ENCODE results near the gene MDFIC2.

The MDFIC2 gene

DNA sequence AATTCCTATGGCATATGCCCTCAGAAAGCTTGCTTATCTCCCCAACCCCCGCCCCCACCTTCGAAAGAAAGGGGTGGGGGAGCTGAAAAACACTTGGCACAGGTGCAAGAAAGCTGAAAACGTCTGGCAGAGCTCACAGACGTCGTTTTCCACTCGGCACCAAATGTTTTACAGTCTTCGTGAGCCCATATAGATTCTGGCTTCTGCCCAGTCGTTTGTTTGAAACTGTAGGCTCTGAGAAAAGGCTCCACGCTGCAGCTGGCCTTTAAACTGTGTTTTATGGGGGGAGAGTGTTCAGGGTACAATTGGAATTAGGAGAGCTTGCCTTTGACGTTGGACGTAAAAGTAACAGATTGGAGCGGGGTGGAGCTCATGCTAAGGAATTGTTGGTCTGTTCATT is 130.3 kb downstream of the MDFIC2 start:
- no peaks in the 10 kb centered on the region for H3K4me1 ChIP-seq (ENCODE audit: control insufficient read depth, insufficient read depth, low read length, poor library complexity, severe bottlenecking)
- no peak overlapping the region for H3K27ac ChIP-seq (ENCODE audit: low read depth, low read length, severe bottlenecking)
- H3K9me3 ChIP-seq (ENCODE audit: control insufficient read depth, low read length): no peaks in the 10 kb centered on the region
- H3K4me3 ChIP-seq (ENCODE audit: extremely low read depth, insufficient read depth, low read length, poor library complexity, severe bottlenecking): no peak overlapping the region
- H3K36me3 ChIP-seq (ENCODE audit: control insufficient read depth, insufficient read depth, low read length): no peaks in the 10 kb centered on the region
- WGBS, 2 experiments (ENCODE audit: insufficient coverage in 2 of 2): 73 to 75% methylated on average over 10 to 12 of the region's 12 CpGs

DNA sequence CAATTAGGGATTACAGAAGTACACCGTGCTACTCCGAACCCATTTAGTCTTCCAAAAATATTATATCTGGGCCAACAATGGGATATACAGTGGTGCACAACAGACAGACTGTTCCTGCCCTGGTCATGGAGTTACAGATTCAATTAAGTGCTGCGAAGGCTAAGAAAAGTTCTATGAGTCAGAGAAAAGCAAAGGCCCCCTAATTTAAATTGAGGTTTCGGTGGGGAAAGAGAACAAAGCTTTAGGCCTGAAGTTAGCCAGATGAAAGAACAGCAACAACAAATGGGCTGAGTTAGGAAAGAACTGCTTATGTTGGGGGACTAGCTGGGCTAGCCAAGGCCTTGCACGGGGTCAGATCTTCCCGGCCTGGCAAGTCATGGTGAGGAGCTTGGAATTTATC is 131.8 kb downstream of the MDFIC2 start:
- no peaks in the 10 kb centered on the region for H3K4me1 ChIP-seq (ENCODE audit: control insufficient read depth, insufficient read depth, low read length, poor library complexity, severe bottlenecking)
- no peaks in the 10 kb centered on the region for H3K36me3 ChIP-seq (ENCODE audit: control insufficient read depth, insufficient read depth, low read length)
- H3K27ac ChIP-seq (ENCODE audit: low read depth, low read length, severe bottlenecking): no peak overlapping the region
- no peak overlapping the region for H3K4me3 ChIP-seq (ENCODE audit: extremely low read depth, insufficient read depth, low read length, poor library complexity, severe bottlenecking)
- WGBS, 2 experiments (ENCODE audit: insufficient coverage in 2 of 2): 93 to 94% methylated on average over 4 to 6 of the region's 6 CpGs
- H3K9me3 ChIP-seq (ENCODE audit: control insufficient read depth, low read length): no peaks in the 10 kb centered on the region

DNA sequence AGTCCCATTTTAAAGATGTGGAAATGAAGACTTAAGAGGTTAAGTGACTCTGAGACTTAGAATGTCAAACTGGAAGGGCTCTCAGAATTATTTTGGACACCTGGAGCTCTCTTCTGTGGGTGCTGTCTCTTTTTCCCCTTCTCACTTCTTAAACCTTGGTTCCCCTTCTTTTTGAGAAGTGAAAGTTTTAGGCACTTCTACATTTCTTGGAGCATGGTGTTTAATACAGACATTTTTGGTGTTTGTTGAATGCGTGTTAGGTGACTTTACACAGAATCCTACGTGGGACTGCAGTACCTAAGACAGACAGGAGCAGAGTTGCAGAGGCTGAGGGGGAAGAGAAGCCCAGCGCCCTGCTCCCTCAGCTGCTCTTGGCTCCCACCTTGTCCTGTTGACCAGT is 133.3 kb downstream of the MDFIC2 start:
- Histone ChIP-seq H3K4me3 (ENCODE audit: extremely low read depth, insufficient read depth, low read length, poor library complexity, severe bottlenecking) (no peak overlapping the region), H3K27ac (ENCODE audit: low read depth, low read length, severe bottlenecking) (no peak overlapping the region), H3K4me1 (ENCODE audit: control insufficient read depth, insufficient read depth, low read length, poor library complexity, severe bottlenecking) (no peaks in the 10 kb centered on the region), H3K36me3 (ENCODE audit: control insufficient read depth, insufficient read depth, low read length) (no peaks in the 10 kb centered on the region), H3K9me3 (ENCODE audit: control insufficient read depth, low read length) (no peaks in the 10 kb centered on the region)
- 93 to 100% methylated on average over 2 to 3 of the region's 3 CpGs for WGBS, 2 experiments (ENCODE audit: insufficient coverage in 2 of 2)

DNA sequence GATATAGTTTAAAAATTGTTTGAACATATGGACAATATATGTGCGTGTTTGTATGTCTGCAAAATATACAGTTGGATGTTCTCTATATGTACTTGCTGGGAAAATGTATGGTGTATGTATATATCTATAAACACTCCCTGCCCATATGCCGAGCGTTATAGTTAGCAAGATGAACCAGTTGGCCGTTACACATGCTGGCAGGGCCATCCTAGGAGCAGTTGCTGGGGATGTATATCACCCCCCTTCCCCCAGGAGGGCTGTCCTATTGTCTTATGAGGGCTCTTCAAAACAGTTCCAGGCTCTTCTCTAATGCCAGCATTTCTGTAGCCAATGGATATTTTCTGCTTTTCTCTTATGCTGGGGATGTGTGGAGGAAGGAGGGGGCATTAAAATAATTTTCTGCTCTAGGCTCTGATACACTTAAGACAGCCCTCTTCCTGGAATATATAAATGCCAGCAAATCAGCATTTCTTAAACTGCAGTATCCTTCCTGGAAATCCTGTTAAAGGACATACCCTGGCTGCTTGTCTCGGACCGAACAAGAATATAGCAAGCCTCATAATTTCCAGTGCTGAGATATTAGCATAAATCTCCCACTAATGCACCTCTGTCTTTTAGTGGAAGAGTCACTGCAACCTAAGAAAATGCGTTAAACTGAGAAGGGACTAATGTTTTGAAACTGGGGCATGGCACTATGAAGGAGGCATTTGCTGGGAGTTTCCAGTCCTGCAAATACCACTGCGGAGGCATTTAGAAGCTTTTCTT is 134.4 kb downstream of the MDFIC2 start:
- Histone ChIP-seq H3K36me3 (ENCODE audit: control insufficient read depth, insufficient read depth, low read length) (no peaks in the 10 kb centered on the region), H3K9me3 (ENCODE audit: control insufficient read depth, low read length) (no peaks in the 10 kb centered on the region), H3K4me1 (ENCODE audit: control insufficient read depth, insufficient read depth, low read length, poor library complexity, severe bottlenecking) (no peaks in the 10 kb centered on the region), H3K4me3 (ENCODE audit: extremely low read depth, insufficient read depth, low read length, poor library complexity, severe bottlenecking) (no peak overlapping the region), H3K27ac (ENCODE audit: low read depth, low read length, severe bottlenecking) (no peak overlapping the region)
- WGBS, 2 experiments (ENCODE audit: insufficient coverage in 2 of 2): 85 to 93% methylated on average over 4 to 5 of the region's 8 CpGs

GRCh38 chr3:70176224-70176623 is 136.2 kb downstream of the MDFIC2 start:
- no peaks in the 10 kb centered on the region for H3K9me3 ChIP-seq (ENCODE audit: control insufficient read depth, low read length)
- H3K36me3 ChIP-seq (ENCODE audit: control insufficient read depth, insufficient read depth, low read length): no peaks in the 10 kb centered on the region
- 80 to 100% methylated on average over 1 of the region's 4 CpGs for WGBS, 2 experiments (ENCODE audit: insufficient coverage in 2 of 2)

GRCh38 chr3:70156808-70157207 is 155.6 kb downstream of the MDFIC2 start:
- no CpG with 5 or more reads among the region's 1 CpG for WGBS, 2 experiments (ENCODE audit: insufficient coverage in 2 of 2)
- Histone ChIP-seq H3K4me1 (ENCODE audit: control insufficient read depth, insufficient read depth, low read length, poor library complexity, severe bottlenecking) (no peaks in the 10 kb centered on the region), H3K4me3 (ENCODE audit: extremely low read depth, insufficient read depth, low read length, poor library complexity, severe bottlenecking) (no peak overlapping the region), H3K9me3 (ENCODE audit: control insufficient read depth, low read length) (no peaks in the 10 kb centered on the region), H3K36me3 (ENCODE audit: control insufficient read depth, insufficient read depth, low read length) (no peaks in the 10 kb centered on the region), H3K27ac (ENCODE audit: low read depth, low read length, severe bottlenecking) (no peak overlapping the region)

More at GRCh38 chr3:70176224-70176623, 136.2 kb downstream of the MDFIC2 start:
- Histone ChIP-seq H3K4me3 (ENCODE audit: extremely low read depth, insufficient read depth, low read length, poor library complexity, severe bottlenecking) (no peak overlapping the region), H3K4me1 (ENCODE audit: control insufficient read depth, insufficient read depth, low read length, poor library complexity, severe bottlenecking) (no peaks in the 10 kb centered on the region), H3K27ac (ENCODE audit: low read depth, low read length, severe bottlenecking) (no peak overlapping the region)

GRCh38 chr3:70150599-70150998 is 161.8 kb downstream of the MDFIC2 start:
- Histone ChIP-seq H3K27ac (ENCODE audit: low read depth, low read length, severe bottlenecking) (no peak overlapping the region), H3K4me3 (ENCODE audit: extremely low read depth, insufficient read depth, low read length, poor library complexity, severe bottlenecking) (no peak overlapping the region), H3K4me1 (ENCODE audit: control insufficient read depth, insufficient read depth, low read length, poor library complexity, severe bottlenecking) (no peaks in the 10 kb centered on the region), H3K9me3 (ENCODE audit: control insufficient read depth, low read length) (no peaks in the 10 kb centered on the region), H3K36me3 (ENCODE audit: control insufficient read depth, insufficient read depth, low read length) (no peaks in the 10 kb centered on the region)
- no CpG with 5 or more reads among the region's 3 CpGs for WGBS, 2 experiments (ENCODE audit: insufficient coverage in 2 of 2)

DNA sequence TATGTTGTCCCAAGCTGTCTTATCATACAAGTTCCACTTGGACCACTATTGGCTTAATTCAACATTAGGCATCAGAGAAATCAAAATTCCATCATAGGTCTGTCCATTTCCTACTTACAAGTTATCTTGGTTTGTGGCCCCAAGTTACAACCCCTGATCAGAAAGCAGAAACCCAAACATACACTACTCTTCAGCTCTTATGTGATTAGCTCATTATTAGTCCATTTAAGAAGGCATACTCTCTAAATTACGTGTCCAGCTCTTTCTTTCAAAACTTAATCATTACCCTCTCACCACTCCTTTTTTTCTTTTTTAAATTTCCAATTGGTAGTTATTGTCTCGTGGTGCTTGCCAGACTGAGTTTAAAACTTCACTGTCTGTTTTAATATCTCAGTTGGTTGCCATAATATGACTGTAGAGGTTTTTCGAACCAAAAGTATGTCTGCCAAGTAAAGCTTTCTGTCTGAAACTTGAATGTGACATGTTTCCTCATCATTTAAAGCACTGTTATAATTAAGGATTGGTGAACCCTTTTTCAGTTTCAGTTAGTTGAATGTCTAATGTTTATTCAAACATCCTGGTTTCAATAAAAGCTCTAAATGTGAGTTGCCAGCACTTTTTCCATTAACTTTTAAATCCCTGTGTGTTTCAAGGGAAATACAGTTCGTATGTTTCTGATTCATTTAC is 162.6 kb downstream of the MDFIC2 start:
- Histone ChIP-seq H3K4me1 (ENCODE audit: control insufficient read depth, insufficient read depth, low read length, poor library complexity, severe bottlenecking) (no peaks in the 10 kb centered on the region), H3K27ac (ENCODE audit: low read depth, low read length, severe bottlenecking) (no peak overlapping the region), H3K4me3 (ENCODE audit: extremely low read depth, insufficient read depth, low read length, poor library complexity, severe bottlenecking) (no peak overlapping the region), H3K9me3 (ENCODE audit: control insufficient read depth, low read length) (no peaks in the 10 kb centered on the region), H3K36me3 (ENCODE audit: control insufficient read depth, insufficient read depth, low read length) (no peaks in the 10 kb centered on the region)
- WGBS, 2 experiments (ENCODE audit: insufficient coverage in 2 of 2): 82 to 100% methylated on average over 1 to 2 of the region's 4 CpGs

All from mesodermal cell (in vitro differentiated cells).